ENCODE measurements around the gene GALNTL6. TPM values are rescaled to one million over a fixed set of nuclear protein-coding genes. Genes with fewer than 3 reads are reported as not detected.

Gene GALNTL6
- total RNA-seq, 4 donors from 2014 or later: not detected

GRCh38 chr4:171981185-171981584, 168.0 kb downstream of the GALNTL6 start:
- TF ChIP-seq CTCF (IDR thresholded peaks at IDR 0.05; ENCODE audit: low read depth): no peak

GRCh38 chr4:171983935-171984805, 171.0 kb downstream of the GALNTL6 start:
- TF ChIP-seq CTCF (IDR thresholded peaks at IDR 0.05; ENCODE audit: low read depth): no peak

GRCh38 chr4:171985129-171985528, 171.9 kb downstream of the GALNTL6 start:
- no peak for TF ChIP-seq CTCF (IDR thresholded peaks at IDR 0.05; ENCODE audit: low read depth)

GRCh38 chr4:171993247-171993646, 180.0 kb downstream of the GALNTL6 start:
- no peak for TF ChIP-seq CTCF (IDR thresholded peaks at IDR 0.05; ENCODE audit: low read depth)

- no peak for TF ChIP-seq CTCF (IDR thresholded peaks at IDR 0.05; ENCODE audit: low read depth)
These were observed 194.7 kb downstream of the GALNTL6 start for GRCh38 chr4:172007889-172008288.

GRCh38 chr4:172009446-172010230, 196.4 kb downstream of the GALNTL6 start:
- no peak for TF ChIP-seq CTCF (IDR thresholded peaks at IDR 0.05; ENCODE audit: low read depth)

GRCh38 chr4:172011196-172011595, 198.0 kb downstream of the GALNTL6 start:
- TF ChIP-seq CTCF (IDR thresholded peaks at IDR 0.05; ENCODE audit: low read depth): no peak
